ENCODE data around the gene TTI1. TPM values are rescaled to one million over a fixed set of nuclear protein-coding genes. Genes with fewer than 3 reads are reported as not detected.

Gene TTI1
- total and polyA plus RNA-seq, 3 donors from 2014 or later, result 24.1 to 30.5 (median 26.0) TPM

GRCh38 chr20:38001981-38002380, 31.3 kb downstream of the TTI1 start:
- Histone ChIP-seq H3K4me3 (no peak overlapping the region), H3K27ac (no peak overlapping the region), H3K36me3 (ENCODE audit: low read depth, missing control alignments) (no peaks in the 10 kb centered on the region), H3K4me1 (no peaks in the 10 kb centered on the region), H3K27me3 (no peaks in the 10 kb centered on the region), H3K9me3 (no peaks in the 10 kb centered on the region)
- TF ChIP-seq POLR2A (IDR thresholded peaks at IDR 0.05), result no peak
- no peak for TF ChIP-seq CTCF (IDR thresholded peaks at IDR 0.05)
- DNase-seq, result no peak
- WGBS, 2 donors, result 97 to 98% methylated on average over 4 of the region's 4 CpGs
- intact Hi-C loops (cut with DNase I; ENCODE audit: low total_unique reads), result no loop called here

- H3K4me1 ChIP-seq, result no peaks in the 10 kb centered on the region
- DNase-seq, result no peak
- WGBS, 2 donors, result 87 to 90% methylated on average over 6 of the region's 6 CpGs
Observed at GRCh38 chr20:38001173-38001875, 31.9 kb downstream of the TTI1 start.

GRCh38 chr20:38000293-38000692, 33.0 kb downstream of the TTI1 start:
- Histone ChIP-seq H3K4me1 (no peaks in the 10 kb centered on the region), H3K4me3 (no peak overlapping the region), H3K27me3 (no peaks in the 10 kb centered on the region), H3K9me3 (no peaks in the 10 kb centered on the region), H3K36me3 (ENCODE audit: low read depth, missing control alignments) (no peaks in the 10 kb centered on the region), H3K27ac (no peak overlapping the region)
- no peak for TF ChIP-seq POLR2A (IDR thresholded peaks at IDR 0.05)
- TF ChIP-seq CTCF (IDR thresholded peaks at IDR 0.05), result no peak
- intact Hi-C loops (cut with DNase I; ENCODE audit: low total_unique reads), result no loop called here
- 72 to 78% methylated on average over 10 to 13 of the region's 13 CpGs for WGBS, 2 donors
- peak; percentile 41 for DNase-seq

More at GRCh38 chr20:38001173-38001875, 31.9 kb downstream of the TTI1 start:
- TF ChIP-seq POLR2A (IDR thresholded peaks at IDR 0.05) (no peak), CTCF (IDR thresholded peaks at IDR 0.05) (no peak)
- Histone ChIP-seq H3K4me3 (no peak overlapping the region), H3K27ac (no peak overlapping the region), H3K36me3 (ENCODE audit: low read depth, missing control alignments) (no peaks in the 10 kb centered on the region), H3K27me3 (no peaks in the 10 kb centered on the region), H3K9me3 (no peaks in the 10 kb centered on the region)
- intact Hi-C loops (cut with DNase I; ENCODE audit: low total_unique reads), result no loop called here

DNA sequence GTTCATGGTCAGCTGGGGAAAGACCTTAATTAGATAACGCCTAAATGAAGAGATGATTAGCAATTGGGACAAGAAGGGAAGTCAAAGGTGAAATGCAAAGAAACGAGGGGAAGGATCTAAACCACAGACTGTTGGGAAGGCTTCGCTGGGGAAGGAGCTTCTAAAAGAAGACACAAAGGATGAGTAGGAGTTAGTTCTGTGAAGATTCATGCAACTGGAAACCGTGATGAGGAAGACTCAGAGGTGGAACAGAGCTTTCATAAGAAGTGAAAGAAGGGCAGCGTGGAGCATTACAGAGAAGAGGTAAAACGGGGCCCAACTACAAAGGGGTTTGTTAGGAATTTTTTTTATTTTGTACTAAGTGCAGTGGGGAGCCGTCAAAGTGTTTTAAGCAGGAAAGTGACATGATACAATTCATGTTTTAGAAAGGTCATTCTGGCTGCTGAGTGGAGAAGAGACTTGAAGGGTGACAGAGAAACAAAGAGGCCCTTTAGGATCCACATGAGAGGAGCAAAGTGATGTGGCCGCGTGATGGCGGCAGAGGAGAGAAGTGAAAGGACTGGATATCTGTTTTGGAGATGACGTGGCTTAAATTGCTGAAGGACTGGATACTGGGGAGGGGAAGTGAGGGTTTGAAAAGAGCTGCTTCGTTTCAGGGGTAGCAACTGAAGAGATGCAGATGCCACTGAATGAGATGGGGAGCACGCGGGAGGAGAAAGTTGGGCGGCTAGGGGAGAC, 33.6 kb downstream of the TTI1 start:
- intact Hi-C loops (cut with DNase I; ENCODE audit: low total_unique reads), result loop anchor here (10.0 kb wide), 1 partner anchor 435 kb away; no protein-coding TSS in a partner anchor
- no peaks in the 10 kb centered on the region for H3K4me1 ChIP-seq
- WGBS, 2 donors, result 85 to 89% methylated on average over 15 of the region's 15 CpGs
- no peaks in the 10 kb centered on the region for H3K36me3 ChIP-seq (ENCODE audit: low read depth, missing control alignments)
- no peak overlapping the region for H3K27ac ChIP-seq
- TF ChIP-seq POLR2A (IDR thresholded peaks at IDR 0.05) (no peak), CTCF (IDR thresholded peaks at IDR 0.05) (no peak)
- no peaks in the 10 kb centered on the region for H3K9me3 ChIP-seq
- no peak overlapping the region for H3K4me3 ChIP-seq
- no peak for DNase-seq
- H3K27me3 ChIP-seq, result no peaks in the 10 kb centered on the region
